Measurements from ENCODE around the gene PSMB2. TPM values are rescaled to one million over a fixed set of nuclear protein-coding genes. Genes with fewer than 3 reads are reported as not detected.

The PSMB2 gene
- total and polyA plus RNA-seq, 7 experiments from 2014 or later, result 20.4 to 93.5 (median 26.2) TPM

GRCh38 chr1:35574655-35575415 is 66.5 kb downstream of the PSMB2 start:
- peak overlapping the region in 2 of 9 donors; percentile 38 to 57 for H3K27ac Mint-ChIP-seq
- Histone ChIP-seq H3K4me1 (ENCODE audit: control insufficient read depth in 2 of 2, insufficient read depth in 2 of 2, low read length in 2 of 2) (peaks cover 9 to 13% of the 10 kb centered on the region in 2 donors), H3K27ac (ENCODE audit: low read depth, low read length) (no peak overlapping the region), H3K27me3 (ENCODE audit: control insufficient read depth in 2 of 2, insufficient read depth in 2 of 2, low read length in 2 of 2) (no peaks in the 10 kb centered on the region), H3K36me3 (ENCODE audit: control insufficient read depth in 2 of 3, insufficient read depth in 3 of 3, low read length in 3 of 3) (no peaks in the 10 kb centered on the region), H3K4me3 (ENCODE audit: low read length) (no peak overlapping the region), H3K9me3 (ENCODE audit: control insufficient read depth in 2 of 3, low read length in 3 of 3) (no peaks in the 10 kb centered on the region)
- H3K27me3 Mint-ChIP-seq, result peaks cover 0 to 60% (median 0%) of the 10 kb centered on the region in 5 donors
- peaks cover 0 to 7% (median 0%) of the 10 kb centered on the region in 5 donors for H3K36me3 Mint-ChIP-seq
- peaks cover 15 to 38% (median 29%) of the 10 kb centered on the region in 7 donors for H3K4me1 Mint-ChIP-seq
- ChIA-PET CTCF (no interaction called here), POLR2A (no interaction called here)
- peak overlapping the region in 7 of 10 donors; percentile 8 to 96 (median 78) for H3K4me3 Mint-ChIP-seq
- peaks cover 0 to 4% (median 0%) of the 10 kb centered on the region in 11 donors for H3K9me3 Mint-ChIP-seq
- no peak for ATAC-seq
- DNase-seq, result no peak
- intact Hi-C loops (cut with micrococcal nuclease), result loop anchor here (5.0 kb wide), 1 partner anchor 67 kb away; the partner anchor contains the start of gene PSMB2 (in 2 of the 2)

GRCh38 chr1:35574125-35574654 is 67.1 kb downstream of the PSMB2 start:
- Mint-ChIP-seq H3K4me1 (peaks cover 16 to 38% (median 29%) of the 10 kb centered on the region in 7 donors), H3K27me3 (peaks cover 0 to 60% (median 0%) of the 10 kb centered on the region in 5 donors), H3K9me3 (peaks cover 0 to 4% (median 0%) of the 10 kb centered on the region in 11 donors), H3K27ac (no peak overlapping the region), H3K36me3 (peaks cover 0 to 7% (median 0%) of the 10 kb centered on the region in 5 donors), H3K4me3 (no peak overlapping the region)
- intact Hi-C loops (cut with micrococcal nuclease), result no loop called here
- ChIA-PET POLR2A (no interaction called here), CTCF (interaction anchor here (2.7 kb wide), 1 partner anchor 13 kb away, joined by 7 read pairs; no protein-coding TSS in a partner anchor)
- Histone ChIP-seq H3K27ac (ENCODE audit: low read depth, low read length) (no peak overlapping the region), H3K4me3 (ENCODE audit: low read length) (no peak overlapping the region), H3K9me3 (ENCODE audit: control insufficient read depth in 2 of 3, low read length in 3 of 3) (no peaks in the 10 kb centered on the region), H3K4me1 (ENCODE audit: control insufficient read depth in 2 of 2, insufficient read depth in 2 of 2, low read length in 2 of 2) (peaks cover 9 to 13% of the 10 kb centered on the region in 2 donors), H3K27me3 (ENCODE audit: control insufficient read depth in 2 of 2, insufficient read depth in 2 of 2, low read length in 2 of 2) (no peaks in the 10 kb centered on the region), H3K36me3 (ENCODE audit: control insufficient read depth in 2 of 3, insufficient read depth in 3 of 3, low read length in 3 of 3) (no peaks in the 10 kb centered on the region)
- DNase-seq (no peak), ATAC-seq (no peak)

- H3K4me1 ChIP-seq (ENCODE audit: control insufficient read depth in 2 of 2, insufficient read depth in 2 of 2, low read length in 2 of 2), result peaks cover 9 to 13% of the 10 kb centered on the region in 2 donors
- no peak within 1 kb of the TSS for H3K27ac Mint-ChIP-seq
- intact Hi-C loops (cut with micrococcal nuclease), result no loop called here
- peaks cover 23 to 43% (median 32%) of the 10 kb centered on the region in 7 donors for H3K4me1 Mint-ChIP-seq
- H3K27me3 ChIP-seq (ENCODE audit: control insufficient read depth in 2 of 2, insufficient read depth in 2 of 2, low read length in 2 of 2), result no peaks in the 10 kb centered on the region
- peak within 1 kb of the TSS in 7 of 10 donors; percentile 14 to 52 (median 25) for H3K4me3 Mint-ChIP-seq
- no peaks in the 10 kb centered on the region for H3K36me3 ChIP-seq (ENCODE audit: control insufficient read depth in 2 of 3, insufficient read depth in 3 of 3, low read length in 3 of 3)
- ChIA-PET POLR2A (interaction anchor here (0.9 kb wide), 1 partner anchor 8 kb away, joined by 4 read pairs; no protein-coding TSS in a partner anchor), CTCF (interaction anchor here (2.7 kb wide), 1 partner anchor 12 kb away, joined by 7 read pairs; no protein-coding TSS in a partner anchor)
- H3K27ac ChIP-seq (ENCODE audit: low read depth, low read length), result no peak within 1 kb of the TSS
- H3K9me3 Mint-ChIP-seq, result peaks cover 0 to 4% (median 0%) of the 10 kb centered on the region in 11 donors
- H3K27me3 Mint-ChIP-seq, result peaks cover 0 to 59% (median 0%) of the 10 kb centered on the region in 5 donors
- DNase-seq (no peak), ATAC-seq (no peak)
- H3K4me3 ChIP-seq (ENCODE audit: low read length), result no peak within 1 kb of the TSS
- H3K36me3 Mint-ChIP-seq, result peaks cover 0 to 7% (median 0%) of the 10 kb centered on the region in 5 donors
- H3K9me3 ChIP-seq (ENCODE audit: control insufficient read depth in 2 of 3, low read length in 3 of 3), result no peaks in the 10 kb centered on the region
These were observed 67.9 kb downstream of the PSMB2 start, which contains the start of gene TFAP2E for GRCh38 chr1:35573198-35574124. TFAP2E (plus strand) TSS chr1:35573314; CDS start chr1:35573578, 264 bp downstream.

GRCh38 chr1:35572296-35572695 is 69.0 kb downstream of the PSMB2 start:
- Mint-ChIP-seq H3K9me3 (peaks cover 0 to 1% (median 0%) of the 10 kb centered on the region in 11 donors), H3K4me1 (peaks cover 16 to 34% (median 23%) of the 10 kb centered on the region in 7 donors), H3K4me3 (peak overlapping the region in 3 of 10 donors; percentile 13 to 25 (median 14)), H3K36me3 (peaks cover 0 to 7% (median 0%) of the 10 kb centered on the region in 5 donors), H3K27me3 (peaks cover 0 to 51% (median 0%) of the 10 kb centered on the region in 5 donors), H3K27ac (no peak overlapping the region)
- H3K4me1 ChIP-seq (ENCODE audit: control insufficient read depth in 2 of 2, insufficient read depth in 2 of 2, low read length in 2 of 2), result peaks cover 6 to 9% of the 10 kb centered on the region in 2 donors
- DNase-seq, result no peak
- H3K27ac ChIP-seq (ENCODE audit: low read depth, low read length), result no peak overlapping the region
- H3K9me3 ChIP-seq (ENCODE audit: control insufficient read depth in 2 of 3, low read length in 3 of 3), result no peaks in the 10 kb centered on the region
- POLR2A ChIA-PET, result interaction anchor here (0.6 to 0.9 kb wide), 2 partner anchors 9 to 732 kb away, joined by 4 to 5 read pairs; no protein-coding TSS in a partner anchor
- H3K36me3 ChIP-seq (ENCODE audit: control insufficient read depth in 2 of 3, insufficient read depth in 3 of 3, low read length in 3 of 3), result no peaks in the 10 kb centered on the region
- intact Hi-C loops (cut with micrococcal nuclease), result no loop called here
- H3K4me3 ChIP-seq (ENCODE audit: low read length), result no peak overlapping the region
- CTCF ChIA-PET, result interaction anchor here (1.1 to 3.0 kb wide), 5 partner anchors 11 to 155 kb away, joined by 3 to 15 read pairs (median 5); no protein-coding TSS in a partner anchor
- no peaks in the 10 kb centered on the region for H3K27me3 ChIP-seq (ENCODE audit: control insufficient read depth in 2 of 2, insufficient read depth in 2 of 2, low read length in 2 of 2)
- ATAC-seq, result no peak

GRCh38 chr1:35571263-35571662 is 70.1 kb downstream of the PSMB2 start:
- Histone ChIP-seq H3K4me3 (ENCODE audit: low read length) (no peak overlapping the region), H3K27me3 (ENCODE audit: control insufficient read depth in 2 of 2, insufficient read depth in 2 of 2, low read length in 2 of 2) (no peaks in the 10 kb centered on the region), H3K36me3 (ENCODE audit: control insufficient read depth in 2 of 3, insufficient read depth in 3 of 3, low read length in 3 of 3) (peaks cover 0 to 8% (median 0%) of the 10 kb centered on the region in 3 experiments), H3K4me1 (ENCODE audit: control insufficient read depth in 2 of 2, insufficient read depth in 2 of 2, low read length in 2 of 2) (peaks cover 3 to 4% of the 10 kb centered on the region in 2 donors), H3K27ac (ENCODE audit: low read depth, low read length) (no peak overlapping the region), H3K9me3 (ENCODE audit: control insufficient read depth in 2 of 3, low read length in 3 of 3) (no peaks in the 10 kb centered on the region)
- Mint-ChIP-seq H3K9me3 (peaks cover 0 to 1% (median 0%) of the 10 kb centered on the region in 11 donors), H3K4me3 (no peak overlapping the region), H3K27me3 (peaks cover 0 to 47% (median 0%) of the 10 kb centered on the region in 5 donors), H3K4me1 (peaks cover 15 to 30% (median 19%) of the 10 kb centered on the region in 7 donors), H3K27ac (no peak overlapping the region), H3K36me3 (peaks cover 0 to 7% (median 3%) of the 10 kb centered on the region in 5 donors)
- DNase-seq (no peak), ATAC-seq (no peak)
- CTCF ChIA-PET, result interaction anchor here (0.6 to 3.0 kb wide), 11 partner anchors 53 to 477 kb away, joined by 3 to 15 read pairs (median 5); partner anchors contain the start of gene CLSPN
- POLR2A ChIA-PET, result interaction anchor here (1.0 to 1.2 kb wide), 2 partner anchors 57 to 158 kb away, joined by 3 read pairs; no protein-coding TSS in a partner anchor
- intact Hi-C loops (cut with micrococcal nuclease), result no loop called here
